Endothelial cell of umbilical vein (primary cell): Measurements from ENCODE around the gene SETD1A. TPM values are rescaled to one million over a fixed set of nuclear protein-coding genes. Genes with fewer than 3 reads are reported as not detected.
A peak's percentile ranks its signal among the peaks of the same experiment; 100 is the strongest.

Experiments used
- BruUV-seq: library from RNA; stranded (reverse); fragments of 400-500 nt; replicated peaks from 2 replicates; lab custom pipeline; 2021; lab: Mats Ljungman, UMichigan
- CTCF ChIA-PET: fragments of 300-600, 350-600 bp; sonication (Branson Sonifier 250); formaldehyde crosslinking; loops from one replicate; lab custom pipeline; 2021; ENCODE audit warnings: antibody characterized with exemption, inconsistent platforms; lab: Charles Lee
- POLR2A ChIA-PET: fragments of 300-600, 350-600 bp; sonication (Branson Sonifier 250); formaldehyde crosslinking; loops from one replicate; lab custom pipeline; 2021; ENCODE audit warnings: antibody characterized with exemption, inconsistent platforms; lab: Charles Lee
- DNase-seq: peaks from one replicate; pipeline ENCODE4 v3.0.0-alpha.2; 2011; ENCODE audit warnings: low read depth, low spot score
- FAIRE-seq: peaks from 2 replicates; lab custom pipeline; 2011; peaks lifted over from hg19 to GRCh38; lab: Jason Lieb, UNC
- H2AFZ ChIP-seq: 2 replicates; pipeline ENCODE4 v1.6.0; 2012; ENCODE audit warnings: low read depth, low read length, control low read depth, inconsistent platforms
- H3K27ac ChIP-seq: 2 replicates; pipeline ENCODE4 v1.5.1; 2011; ENCODE audit warnings: low read depth, mild to moderate bottlenecking, control low read depth, low read length, moderate library complexity; ENCODE audit not compliant: insufficient read depth
- H3K27me3 ChIP-seq, 2 experiments: 2 replicates each; pipeline versions ENCODE4 v1.6.0 to v1.6.1; 2011; ENCODE audit warnings: low read length in 2 of 2, mixed read lengths in 1 of 2; ENCODE audit not compliant: control insufficient read depth in 2 of 2, insufficient read depth in 2 of 2
- H3K36me3 ChIP-seq, 2 experiments: 2 replicates in 1 of 2; 3 replicates in 1 of 2; pipeline ENCODE4 v1.5.1; 2011; ENCODE audit warnings: low read length in 2 of 2, mild to moderate bottlenecking in 1 of 2, moderate library complexity in 1 of 2; ENCODE audit not compliant: control insufficient read depth in 2 of 2, insufficient read depth in 2 of 2; ENCODE audit errors: extremely low read depth in 1 of 2
- H3K4me1 ChIP-seq: 3 replicates; pipeline ENCODE4 v1.5.1; 2011; ENCODE audit warnings: mild to moderate bottlenecking, low read length; ENCODE audit not compliant: control insufficient read depth, insufficient read depth; ENCODE audit errors: extremely low read depth
- H3K4me2 ChIP-seq: 2 replicates; pipeline ENCODE4 v1.6.1; 2011; ENCODE audit warnings: low read length, control low read depth, mixed read lengths; ENCODE audit not compliant: insufficient read depth
- H3K4me3 ChIP-seq, 3 experiments: fragments of 200-600 bp in 1 of 3; sonication (generic), shearing (Covaris generic) in 1 of 3; replicated peaks in 1 of 3; 2 replicates each; pipeline ENCODE4 v1.5.1; 2011 to 2016; ENCODE audit warnings: control low read depth in 3 of 3, low read length in 3 of 3, mild to moderate bottlenecking in 2 of 3, inconsistent platforms in 1 of 3, low read depth in 1 of 3, moderate library complexity in 1 of 3; ENCODE audit not compliant: insufficient read depth in 1 of 3
- H3K79me2 ChIP-seq: 2 replicates; pipeline ENCODE4 v1.6.0; 2012; ENCODE audit warnings: low read length, inconsistent platforms; ENCODE audit not compliant: control insufficient read depth, insufficient read depth
- H3K9ac ChIP-seq: replicated peaks from 2 replicates; pipeline ENCODE3; 2011; ENCODE audit warnings: low read length, control low read depth; ENCODE audit not compliant: insufficient read depth; ENCODE audit errors: extremely low read depth
- H3K9me1 ChIP-seq: replicated peaks from 3 replicates; pipeline ENCODE4 v1.6.0; 2011; ENCODE audit warnings: mild to moderate bottlenecking, low read length; ENCODE audit not compliant: control insufficient read depth, insufficient read depth; ENCODE audit errors: extremely low read depth
- H3K9me3 ChIP-seq: replicated peaks from 2 replicates; pipeline ENCODE4 v1.5.1; 2012; ENCODE audit warnings: low read length, inconsistent platforms; ENCODE audit not compliant: control insufficient read depth, insufficient read depth
- H4K20me1 ChIP-seq: replicated peaks from 2 replicates; pipeline ENCODE3; 2011; ENCODE audit warnings: mild to moderate bottlenecking, low read length; ENCODE audit not compliant: control insufficient read depth, insufficient read depth; ENCODE audit errors: extremely low read depth
- FOS ChIP-seq: IDR thresholded peaks from 2 replicates; pipeline ENCODE4 v1.6.1; 2011; ENCODE audit warnings: mild to moderate bottlenecking, low read length, moderate library complexity, borderline replicate concordance; ENCODE audit not compliant: insufficient read depth
- JUN ChIP-seq: IDR thresholded peaks from 2 replicates; pipeline ENCODE4 v1.6.1; 2011; ENCODE audit warnings: borderline replicate concordance, low read depth; ENCODE audit not compliant: insufficient read length, insufficient read depth
- MAX ChIP-seq: IDR thresholded peaks from 2 replicates; pipeline ENCODE4 v1.6.1; 2011; ENCODE audit not compliant: insufficient read depth, insufficient read length
- POLR2A ChIP-seq: IDR thresholded peaks from 2 replicates; pipeline ENCODE4 v1.6.1; 2012; ENCODE audit warnings: low read depth, mild to moderate bottlenecking, control low read depth, low read length
- dilution Hi-C: fragments of 300-500 bp; cut with MboI; formaldehyde crosslinking; loops from one replicate; pipeline ENCODE4 v1.15.0; 2019; ENCODE audit warnings: low sequenced_read_pairs; ENCODE audit not compliant: extremely low pct_ligation_motif_present
- intact Hi-C: fragments of 100-400 bp; cut with micrococcal nuclease; formaldehyde crosslinking; loops from one replicate; pipeline ENCODE4 v1.10.0; 2022
- polyA plus RNA-seq, 4 experiments: library from polyadenylated mRNA; depleted of rRNA in 3 of 4; stranded (reverse) in 3 of 4; unstranded in 1 of 4; fragments of >200 nt; gene quantifications; 2 replicates each; pipeline versions ENCODE4 v1.2.1 to v1.2.3, GENCODE V29; 2011 to 2012; ENCODE audit warnings: missing spikeins in 1 of 4
- total RNA-seq: library from RNA; stranded (reverse); gene quantifications from 2 replicates; pipeline ENCODE4 v1.2.3, GENCODE V29; 2021

Gene SETD1A
- total and polyA plus RNA-seq, 2 donors (not counting 3 experiments of a cell fraction or from before 2014, with no cell fraction given), result 3.5 to 21.3 TPM

- Histone ChIP-seq H3K9me3 (no peaks in the 10 kb centered on the region), H3K9ac (peak overlapping the region; percentile 67), H3K27me3 (no peaks in the 10 kb centered on the region), H3K36me3 (peaks cover 0 to 6% of the 10 kb centered on the region in 2 experiments), H4K20me1 (no peaks in the 10 kb centered on the region), H3K4me3 (peak overlapping the region; percentile 3 to 87 (median 65)), H3K4me2 (peak overlapping the region; percentile 9), H3K27ac (peak overlapping the region; percentile 66), H3K9me1 (no peaks in the 10 kb centered on the region), H3K4me1 (peaks cover 2% of the 10 kb centered on the region), H3K79me2 (no peaks in the 10 kb centered on the region), H2AFZ (peak overlapping the region; percentile 14)
- ChIA-PET CTCF (interaction anchor here (0.8 to 1.6 kb wide), 3 partner anchors 19 to 78 kb away, joined by 3 to 9 read pairs (median 5); no protein-coding TSS in a partner anchor), POLR2A (interaction anchor here (0.6 kb wide), 2 partner anchors 30 to 1108 kb away, joined by 4 to 5 read pairs; no protein-coding TSS in a partner anchor)
- intact Hi-C loops (loop anchor here (1.0 to 5.0 kb wide), 12 partner anchors 19 to 272 kb away; partner anchors contain the start of genes CFAP119, FBRS, PHKG2 and PRR14), dilution Hi-C loops (no loop called here)
- TSS peak; percentile 48 for BruUV-seq
- FAIRE-seq, result no peak
- TF ChIP-seq POLR2A (peak; percentile 9), JUN (no peak), MAX (peak; percentile 14)
- DNase-seq, result peak; percentile 100
Observed at GRCh38 chr16:30922960-30923535, 34.5 kb upstream of the SETD1A start.

GRCh38 chr16:30923554-30924075 is 33.9 kb upstream of the SETD1A start, which contains the start of gene FBXL19:
FBXL19 (plus strand) TSS chr16:30923572; CDS start chr16:30925755, 2,183 bp downstream.
- H3K79me2 ChIP-seq, result no peaks in the 10 kb centered on the region
- BruUV-seq, result no TSS peak
- CTCF ChIA-PET, result interaction anchor here (0.8 to 1.6 kb wide), 3 partner anchors 18 to 79 kb away, joined by 3 to 9 read pairs (median 5); no protein-coding TSS in a partner anchor
- H3K27me3 ChIP-seq, result no peaks in the 10 kb centered on the region
- intact Hi-C loops, result loop anchor here (1.0 to 5.0 kb wide), 5 partner anchors 34 to 273 kb away; partner anchors contain the start of genes CFAP119, FBRS, PRR14 and RNF40
- FAIRE-seq (no peak), DNase-seq (no peak)
- H3K9me1 ChIP-seq, result no peaks in the 10 kb centered on the region
- peak within 1 kb of the TSS; percentile 25 to 87 (median 65) for H3K4me3 ChIP-seq
- H3K9ac ChIP-seq, result peak within 1 kb of the TSS; percentile 67
- dilution Hi-C loops, result no loop called here
- peaks cover 0 to 10% of the 10 kb centered on the region in 2 experiments for H3K36me3 ChIP-seq
- no peaks in the 10 kb centered on the region for H3K9me3 ChIP-seq
- H4K20me1 ChIP-seq, result no peaks in the 10 kb centered on the region
- peak within 1 kb of the TSS; percentile 66 for H3K27ac ChIP-seq
- POLR2A ChIA-PET, result interaction anchor here (0.6 kb wide), 2 partner anchors 30 to 1108 kb away, joined by 4 to 5 read pairs; no protein-coding TSS in a partner anchor
- peak within 1 kb of the TSS; percentile 14 for H2AFZ ChIP-seq
- TF ChIP-seq POLR2A (peak; percentile 36), FOS (no peak)
- H3K4me2 ChIP-seq, result peak within 1 kb of the TSS; percentile 72
- peaks cover 2% of the 10 kb centered on the region for H3K4me1 ChIP-seq
